Neuron (in vitro differentiated cells): ENCODE data around the gene CLCNKA.
"Not testable (repeated sequence)": the region's sequence is repeated elsewhere in the genome, so short reads cannot be mapped to it uniquely, and the experiment has no call there.

Experiments used
- H2AFZ ChIP-seq: one replicate; pipeline ENCODE4 v1.6.1; 2013; ENCODE audit warnings: low read depth, mild to moderate bottlenecking, inconsistent platforms, low read length, moderate library complexity
- H3K27me3 ChIP-seq: one replicate; pipeline ENCODE4 v1.6.1; 2013; ENCODE audit warnings: low read length; ENCODE audit not compliant: insufficient read depth
- H3K36me3 ChIP-seq: one replicate; pipeline ENCODE4 v1.6.1; 2013; ENCODE audit warnings: low read length; ENCODE audit not compliant: insufficient read depth
- H3K4me1 ChIP-seq: one replicate; pipeline ENCODE4 v1.6.1; 2013; ENCODE audit warnings: low read length; ENCODE audit not compliant: insufficient read depth
- H3K4me3 ChIP-seq: 2 replicates; pipeline ENCODE4 v1.5.1; 2013; ENCODE audit warnings: mild to moderate bottlenecking, low read length, moderate library complexity
- H3K9me3 ChIP-seq: one replicate; pipeline ENCODE4 v1.6.1; 2013; ENCODE audit warnings: low read length

Gene CLCNKA

DNA sequence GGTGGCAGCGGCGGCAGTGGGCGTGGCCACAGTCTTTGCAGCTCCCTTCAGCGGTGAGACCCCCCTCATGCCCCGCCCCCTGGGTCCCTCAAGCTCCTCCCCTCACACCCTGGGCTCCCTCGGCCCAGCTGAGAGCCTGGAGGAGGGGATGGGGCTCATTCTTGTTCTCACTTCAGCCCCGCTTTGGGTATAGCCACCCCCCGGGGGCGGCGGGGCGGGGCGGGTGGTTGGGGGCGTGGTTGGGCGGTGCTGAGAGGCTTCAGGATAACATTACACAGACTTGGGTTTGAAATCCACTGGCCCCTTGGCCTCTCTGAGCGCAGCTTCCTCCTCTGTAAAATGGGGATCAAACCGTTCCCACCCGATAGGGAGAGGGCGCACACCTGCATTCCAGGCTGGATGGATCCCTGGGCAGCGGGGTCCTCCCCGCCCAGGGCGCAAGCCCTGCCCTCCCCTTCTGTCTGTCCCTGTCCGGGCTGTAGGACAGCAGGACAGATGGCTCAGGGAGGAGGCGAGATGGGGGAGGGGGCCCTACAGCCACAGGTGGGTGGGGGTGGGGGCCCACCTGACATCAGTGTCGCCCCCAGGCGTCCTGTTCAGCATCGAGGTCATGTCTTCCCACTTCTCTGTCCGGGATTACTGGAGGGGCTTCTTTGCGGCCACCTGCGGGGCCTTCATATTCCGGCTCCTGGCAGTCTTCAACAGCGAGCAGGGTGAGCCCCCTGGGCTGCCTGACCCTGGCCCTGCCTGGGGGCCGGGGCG, 5.1 kb downstream of the CLCNKA start:
- Histone ChIP-seq H2AFZ (no peak overlapping the region), H3K4me1 (peaks cover 2% of the 10 kb centered on the region), H3K27me3 (peaks cover 44% of the 10 kb centered on the region), H3K4me3 (no peak overlapping the region), H3K36me3 (no peaks in the 10 kb centered on the region), H3K9me3 (no peaks in the 10 kb centered on the region)

- Histone ChIP-seq H2AFZ (no peak overlapping the region), H3K4me3 (no peak overlapping the region), H3K27me3 (peaks cover 29% of the 10 kb centered on the region)
Measured at GRCh38 chr1:16028237-16029002, 6.6 kb downstream of the CLCNKA start.

GRCh38 chr1:16029003-16029268, 7.1 kb downstream of the CLCNKA start:
- H2AFZ ChIP-seq, H3K4me1 ChIP-seq, H3K36me3 ChIP-seq, H3K9me3 ChIP-seq, H3K4me3 ChIP-seq: not testable (repeated sequence)
- peaks cover 25% of the 10 kb centered on the region for H3K27me3 ChIP-seq

More at GRCh38 chr1:16028237-16029002, 6.6 kb downstream of the CLCNKA start:
- Histone ChIP-seq H3K4me1 (peaks cover 2% of the 10 kb centered on the region), H3K36me3 (no peaks in the 10 kb centered on the region), H3K9me3 (no peaks in the 10 kb centered on the region)

GRCh38 chr1:16029288-16029687, 7.5 kb downstream of the CLCNKA start:
- Histone ChIP-seq H3K9me3 (no peaks in the 10 kb centered on the region), H2AFZ (no peak overlapping the region), H3K4me1 (peaks cover 2% of the 10 kb centered on the region), H3K36me3 (no peaks in the 10 kb centered on the region), H3K4me3 (no peak overlapping the region), H3K27me3 (peaks cover 23% of the 10 kb centered on the region)

DNA sequence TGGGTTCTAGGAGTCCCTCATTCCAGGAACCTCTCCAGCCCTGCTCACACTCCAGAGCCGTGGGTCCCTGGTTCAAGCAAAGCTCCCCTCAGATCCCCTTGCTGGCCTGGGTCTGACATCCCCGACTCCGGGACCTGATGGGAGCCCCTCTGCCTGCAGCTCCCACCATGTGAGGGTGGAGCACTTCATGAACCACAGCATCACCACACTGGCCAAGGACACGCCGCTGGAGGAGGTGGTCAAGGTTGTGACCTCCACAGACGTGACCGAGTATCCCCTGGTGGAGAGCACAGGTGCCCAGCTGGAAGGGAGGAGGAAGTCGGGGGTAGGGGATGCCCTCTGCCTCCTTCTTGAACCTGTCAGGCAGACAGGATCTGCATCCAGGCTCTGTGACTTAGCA, 9.7 kb downstream of the CLCNKA start:
- H3K4me1 ChIP-seq: peaks cover 2% of the 10 kb centered on the region
- no peak overlapping the region for H2AFZ ChIP-seq
- H3K36me3 ChIP-seq: no peaks in the 10 kb centered on the region
- H3K27me3 ChIP-seq: peaks cover 14% of the 10 kb centered on the region
- no peak overlapping the region for H3K4me3 ChIP-seq
- H3K9me3 ChIP-seq: no peaks in the 10 kb centered on the region

DNA sequence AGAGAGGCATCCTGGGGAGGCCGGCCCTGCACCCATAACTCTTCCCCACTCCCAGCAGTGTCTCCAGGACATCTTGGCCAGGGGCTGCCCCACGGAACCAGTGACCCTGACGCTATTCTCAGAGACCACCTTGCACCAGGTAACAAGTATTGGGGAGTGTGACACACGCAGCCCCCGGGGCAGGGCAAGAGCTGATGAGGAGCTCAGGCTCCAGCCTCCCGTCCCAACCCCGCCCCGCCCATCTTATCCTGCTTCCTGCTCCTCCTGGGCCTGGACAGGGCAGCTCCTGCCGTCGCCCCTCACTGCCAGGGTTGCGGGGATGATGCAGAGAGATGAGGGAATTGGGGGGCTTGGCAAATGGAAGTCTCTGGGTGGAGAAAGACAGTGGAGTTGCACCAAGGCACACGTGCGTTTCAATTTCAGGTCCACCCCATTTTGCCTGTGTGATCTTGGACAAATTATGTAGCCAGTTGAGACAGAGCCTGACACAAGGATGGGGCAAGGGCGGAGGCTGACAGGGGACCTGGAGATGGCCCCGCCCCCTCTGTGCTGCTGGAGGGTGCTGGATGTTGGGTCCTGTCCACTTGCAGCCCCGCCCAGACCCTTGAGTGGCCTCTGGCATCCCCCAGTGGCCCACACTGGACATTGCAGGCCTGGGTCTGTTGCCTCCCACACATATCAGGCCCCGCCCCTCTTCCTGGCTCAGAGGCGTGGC, 10.7 kb downstream of the CLCNKA start:
- no peaks in the 10 kb centered on the region for H3K9me3 ChIP-seq
- H3K4me3 ChIP-seq: no peak overlapping the region
- no peaks in the 10 kb centered on the region for H3K36me3 ChIP-seq
- H2AFZ ChIP-seq: no peak overlapping the region
- H3K27me3 ChIP-seq: peaks cover 12% of the 10 kb centered on the region
- H3K4me1 ChIP-seq: no peaks in the 10 kb centered on the region

DNA sequence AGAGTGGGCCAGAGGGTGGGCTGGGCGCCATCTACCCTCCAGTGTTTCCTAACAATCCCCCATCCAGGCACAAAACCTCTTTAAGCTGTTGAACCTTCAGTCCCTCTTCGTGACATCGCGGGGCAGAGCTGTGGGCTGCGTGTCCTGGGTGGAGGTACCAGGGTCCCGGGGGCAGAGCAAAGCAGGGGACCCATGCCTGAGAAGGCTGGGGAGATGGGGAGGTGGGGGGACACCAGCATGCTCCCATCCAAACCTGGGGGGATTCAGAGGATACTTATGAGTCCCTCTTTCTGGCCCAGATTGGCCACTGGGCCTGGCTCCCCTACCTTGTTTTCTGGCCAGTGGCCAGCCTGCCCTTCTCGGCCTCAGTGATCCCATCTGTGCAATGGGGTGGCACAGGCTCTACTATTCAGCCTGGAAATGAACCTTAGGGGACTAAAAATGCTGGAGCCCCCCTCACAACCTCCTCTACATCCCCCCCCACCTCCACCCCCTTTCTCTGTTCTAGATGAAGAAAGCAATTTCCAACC, 11.3 kb downstream of the CLCNKA start:
- not testable (repeated sequence) for H3K4me3 ChIP-seq, H2AFZ ChIP-seq, H3K36me3 ChIP-seq, H3K9me3 ChIP-seq, H3K4me1 ChIP-seq
- H3K27me3 ChIP-seq: peaks cover 12% of the 10 kb centered on the region

DNA sequence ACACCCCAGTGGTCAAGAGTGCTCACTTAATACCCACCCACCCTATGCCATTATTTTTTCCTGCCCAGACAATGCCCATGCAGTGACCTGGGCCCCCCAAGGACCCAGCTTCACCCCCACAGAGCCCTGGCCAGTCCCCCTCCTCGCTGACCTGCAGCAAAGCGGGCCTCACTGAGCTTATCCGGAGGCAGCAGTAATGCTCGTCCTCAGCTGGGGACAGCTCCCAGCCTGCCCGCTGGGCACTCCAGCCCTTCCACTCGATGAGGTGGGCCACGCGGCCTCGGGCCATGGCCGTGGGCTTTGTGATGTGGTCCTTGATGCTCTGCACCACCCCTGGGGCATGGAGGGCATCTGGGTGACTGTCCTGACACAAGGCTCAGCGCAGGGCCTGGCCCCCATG, 14.6 kb downstream of the CLCNKA start:
- not testable (repeated sequence) for H3K9me3 ChIP-seq, H3K36me3 ChIP-seq, H3K4me1 ChIP-seq, H2AFZ ChIP-seq, H3K4me3 ChIP-seq
- H3K27me3 ChIP-seq: peaks cover 13% of the 10 kb centered on the region

DNA sequence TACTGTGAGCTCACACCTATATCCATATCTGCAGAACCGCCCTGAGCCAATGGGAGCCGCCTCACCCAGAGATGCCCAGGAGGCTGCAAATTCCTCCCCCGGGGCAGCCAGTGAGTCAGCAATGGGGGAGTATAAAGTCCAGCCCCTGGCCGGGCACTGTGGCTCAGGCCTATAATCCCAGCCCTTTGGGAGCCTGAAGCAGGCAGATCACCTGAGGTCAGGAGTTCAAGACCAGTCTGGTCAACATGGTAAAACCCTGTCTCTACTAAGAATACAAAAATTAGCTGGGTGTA, 16.7 kb downstream of the CLCNKA start:
- Histone ChIP-seq H3K9me3 (no peaks in the 10 kb centered on the region), H3K4me3 (no peak overlapping the region), H3K4me1 (no peaks in the 10 kb centered on the region), H3K36me3 (no peaks in the 10 kb centered on the region), H3K27me3 (peaks cover 31% of the 10 kb centered on the region), H2AFZ (no peak overlapping the region)

DNA sequence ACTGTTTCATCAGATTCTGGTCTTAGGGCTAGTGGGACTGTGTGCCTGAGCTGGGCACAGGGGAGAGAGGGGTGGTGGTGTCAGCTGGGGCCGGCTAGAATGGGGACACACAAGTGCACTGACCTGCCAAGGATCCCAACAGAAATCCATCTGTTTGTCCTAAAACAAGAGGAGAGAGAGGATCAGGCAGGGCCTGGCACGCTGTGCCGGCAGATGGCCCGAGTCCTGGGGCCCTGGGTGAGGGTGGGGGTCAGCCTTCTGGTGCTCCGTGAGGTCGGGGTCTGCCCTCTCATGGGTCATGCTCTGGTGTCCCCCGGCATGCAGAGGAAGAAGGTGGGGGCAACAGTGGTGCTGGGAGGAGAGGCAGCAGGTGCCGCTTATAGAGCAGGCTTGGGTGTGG, 18.0 kb downstream of the CLCNKA start:
- H3K4me1 ChIP-seq, H3K36me3 ChIP-seq, H3K4me3 ChIP-seq, H3K9me3 ChIP-seq, H2AFZ ChIP-seq: not testable (repeated sequence)
- H3K27me3 ChIP-seq: peaks cover 37% of the 10 kb centered on the region

GRCh38 chr1:16041200-16041599, 19.4 kb downstream of the CLCNKA start:
- Histone ChIP-seq H3K27me3 (peaks cover 41% of the 10 kb centered on the region), H3K9me3 (no peaks in the 10 kb centered on the region), H2AFZ (no peak overlapping the region)

GRCh38 chr1:16042096-16042495, 20.3 kb downstream of the CLCNKA start:
- H3K4me3 ChIP-seq: no peak overlapping the region
- no peaks in the 10 kb centered on the region for H3K4me1 ChIP-seq
- H2AFZ ChIP-seq: no peak overlapping the region
- H3K27me3 ChIP-seq: peaks cover 41% of the 10 kb centered on the region
- no peaks in the 10 kb centered on the region for H3K36me3 ChIP-seq
- H3K9me3 ChIP-seq: no peaks in the 10 kb centered on the region

More at GRCh38 chr1:16041200-16041599, 19.4 kb downstream of the CLCNKA start:
- H3K4me1 ChIP-seq: no peaks in the 10 kb centered on the region
- no peak overlapping the region for H3K4me3 ChIP-seq
- no peaks in the 10 kb centered on the region for H3K36me3 ChIP-seq

DNA sequence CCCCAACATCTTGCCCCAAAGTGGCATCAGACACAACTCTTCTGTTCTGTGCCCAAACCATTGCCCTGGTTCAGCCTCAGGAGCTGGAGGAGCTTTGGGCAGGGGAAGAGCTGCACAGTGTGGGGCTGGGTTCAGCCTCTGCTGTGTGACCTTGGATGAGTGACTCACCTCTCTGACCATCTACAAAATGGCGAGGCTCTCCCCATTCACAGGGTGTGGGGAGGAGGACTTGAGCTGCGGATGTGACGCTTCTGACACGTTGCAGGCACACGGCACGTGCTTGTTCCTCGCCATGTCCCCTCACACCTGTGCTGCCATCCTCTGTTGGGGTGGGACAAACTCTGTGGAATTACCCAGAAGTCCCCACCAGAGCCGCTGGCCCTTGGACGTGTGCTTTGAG, 20.8 kb downstream of the CLCNKA start:
- not testable (repeated sequence) for H2AFZ ChIP-seq, H3K4me1 ChIP-seq, H3K9me3 ChIP-seq

More for the DNA sequence above, 20.8 kb downstream of the CLCNKA start:
- H3K36me3 ChIP-seq, H3K4me3 ChIP-seq: not testable (repeated sequence)
- peaks cover 38% of the 10 kb centered on the region for H3K27me3 ChIP-seq
